ENCODE results near the gene SETSIP. TPM values are rescaled to one million over a fixed set of nuclear protein-coding genes. Genes with fewer than 3 reads are reported as not detected.

SETSIP gene
- total RNA-seq, 2 donors from 2014 or later, result 0.37 TPM; not detected in 1

DNA sequence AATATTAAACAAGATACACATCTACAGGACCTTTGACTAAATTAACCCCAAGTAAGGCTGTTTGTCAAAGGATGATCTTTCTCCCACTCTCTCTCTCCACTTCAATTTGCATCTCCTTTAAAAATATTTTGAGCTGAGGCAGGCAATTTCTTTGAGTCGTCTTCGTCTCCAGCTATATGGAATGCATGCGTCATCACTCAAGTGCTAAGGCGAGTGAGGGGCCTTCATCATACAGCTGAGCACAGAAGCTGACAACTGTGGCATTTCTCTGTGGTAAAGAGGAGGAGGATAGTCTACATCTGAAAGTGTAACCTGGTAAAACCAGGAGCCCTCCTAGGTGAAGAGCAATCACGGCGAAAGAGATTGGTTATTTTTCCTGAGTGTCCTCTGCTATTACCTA is 37.8 kb downstream of the SETSIP start:
- no peak overlapping the region for H3K27ac Mint-ChIP-seq
- no peaks in the 10 kb centered on the region for H3K27me3 Mint-ChIP-seq (ENCODE audit: insufficient read depth)
- H3K9me3 Mint-ChIP-seq, result no peaks in the 10 kb centered on the region
- no peak overlapping the region for H3K4me3 Mint-ChIP-seq
- Histone ChIP-seq H3K27me3 (ENCODE audit: control insufficient read depth, insufficient read depth, low read length, poor library complexity, severe bottlenecking) (no peaks in the 10 kb centered on the region), H3K9me3 (ENCODE audit: control insufficient read depth, low read length) (no peaks in the 10 kb centered on the region), H3K4me3 (ENCODE audit: low read length) (no peak overlapping the region), H3K27ac (ENCODE audit: low read depth, low read length) (no peak overlapping the region), H3K36me3 (ENCODE audit: control insufficient read depth, insufficient read depth, low read length) (no peaks in the 10 kb centered on the region), H3K4me1 (ENCODE audit: control insufficient read depth, insufficient read depth, low read length) (no peaks in the 10 kb centered on the region), H3K9ac (ENCODE audit: extremely low read depth, low read length, poor library complexity, severe bottlenecking) (no peak overlapping the region)
- peaks cover 4% of the 10 kb centered on the region for H3K4me1 Mint-ChIP-seq
- DNase-seq, result peak; percentile 50
- WGBS, 2 experiments (ENCODE audit: insufficient coverage in 1 of 2, insufficient read length in 1 of 2), result 78 to 95% methylated on average over 5 to 6 of the region's 6 CpGs
- TF ChIP-seq, protein P1, sequence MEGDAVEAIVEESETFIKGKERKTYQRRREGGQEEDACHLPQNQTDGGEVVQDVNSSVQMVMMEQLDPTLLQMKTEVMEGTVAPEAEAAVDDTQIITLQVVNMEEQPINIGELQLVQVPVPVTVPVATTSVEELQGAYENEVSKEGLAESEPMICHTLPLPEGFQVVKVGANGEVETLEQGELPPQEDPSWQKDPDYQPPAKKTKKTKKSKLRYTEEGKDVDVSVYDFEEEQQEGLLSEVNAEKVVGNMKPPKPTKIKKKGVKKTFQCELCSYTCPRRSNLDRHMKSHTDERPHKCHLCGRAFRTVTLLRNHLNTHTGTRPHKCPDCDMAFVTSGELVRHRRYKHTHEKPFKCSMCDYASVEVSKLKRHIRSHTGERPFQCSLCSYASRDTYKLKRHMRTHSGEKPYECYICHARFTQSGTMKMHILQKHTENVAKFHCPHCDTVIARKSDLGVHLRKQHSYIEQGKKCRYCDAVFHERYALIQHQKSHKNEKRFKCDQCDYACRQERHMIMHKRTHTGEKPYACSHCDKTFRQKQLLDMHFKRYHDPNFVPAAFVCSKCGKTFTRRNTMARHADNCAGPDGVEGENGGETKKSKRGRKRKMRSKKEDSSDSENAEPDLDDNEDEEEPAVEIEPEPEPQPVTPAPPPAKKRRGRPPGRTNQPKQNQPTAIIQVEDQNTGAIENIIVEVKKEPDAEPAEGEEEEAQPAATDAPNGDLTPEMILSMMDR (conservative IDR thresholded peaks at IDR 0.05), result no peak
- H3K36me3 Mint-ChIP-seq (ENCODE audit: low read depth), result no peaks in the 10 kb centered on the region

DNA sequence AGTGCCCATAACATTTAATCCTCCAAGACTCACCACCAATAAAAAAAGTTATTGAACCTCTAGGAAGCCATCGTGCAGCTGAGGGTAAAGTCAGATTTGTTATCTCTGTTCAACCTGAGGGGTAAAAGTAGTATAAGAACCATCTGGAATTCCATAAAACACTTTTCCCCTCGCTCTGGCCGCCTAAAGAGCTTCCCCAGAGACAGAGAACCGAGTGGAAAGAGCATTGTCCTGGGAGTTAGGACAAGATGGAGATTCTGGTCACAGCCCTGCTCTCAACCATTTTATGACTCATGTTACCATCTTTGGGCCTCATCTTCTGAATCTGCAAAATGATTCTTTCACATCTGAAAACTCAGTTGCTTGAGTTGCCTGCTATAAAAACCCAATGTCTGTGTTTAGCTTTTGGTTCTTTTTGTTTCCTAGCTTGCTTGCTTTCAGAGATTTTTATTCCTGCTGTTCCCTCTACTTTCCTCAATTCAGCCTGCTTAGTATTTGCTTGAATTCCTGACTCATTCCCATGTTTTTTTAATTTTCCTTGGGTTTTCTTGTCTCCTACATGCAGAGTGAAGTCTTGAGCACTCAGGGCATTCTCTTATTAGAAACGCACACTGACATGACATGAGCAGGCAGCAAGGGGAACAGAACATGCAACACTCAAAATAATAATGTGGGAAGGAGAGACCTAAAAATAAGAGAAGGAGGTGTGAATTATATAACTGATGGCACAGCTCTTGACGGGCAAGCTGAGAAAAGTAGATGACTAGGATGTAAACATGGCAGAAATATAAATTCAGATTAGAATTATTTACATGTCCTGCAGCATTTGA is 43.7 kb downstream of the SETSIP start:
- 85 to 87% methylated on average over 4 to 6 of the region's 6 CpGs for WGBS, 2 experiments (ENCODE audit: insufficient coverage in 1 of 2, insufficient read length in 1 of 2)
- H3K4me1 Mint-ChIP-seq, result peaks cover 10% of the 10 kb centered on the region
- H3K4me3 Mint-ChIP-seq, result no peak overlapping the region
- Histone ChIP-seq H3K4me3 (ENCODE audit: low read length) (no peak overlapping the region), H3K4me1 (ENCODE audit: control insufficient read depth, insufficient read depth, low read length) (no peaks in the 10 kb centered on the region), H3K36me3 (ENCODE audit: control insufficient read depth, insufficient read depth, low read length) (no peaks in the 10 kb centered on the region), H3K9ac (ENCODE audit: extremely low read depth, low read length, poor library complexity, severe bottlenecking) (no peak overlapping the region), H3K27ac (ENCODE audit: low read depth, low read length) (no peak overlapping the region), H3K27me3 (ENCODE audit: control insufficient read depth, insufficient read depth, low read length, poor library complexity, severe bottlenecking) (peaks cover 32% of the 10 kb centered on the region), H3K9me3 (ENCODE audit: control insufficient read depth, low read length) (no peaks in the 10 kb centered on the region)
- H3K36me3 Mint-ChIP-seq (ENCODE audit: low read depth), result no peaks in the 10 kb centered on the region
- TF ChIP-seq, protein P1 (conservative IDR thresholded peaks at IDR 0.05), result no peak
- H3K9me3 Mint-ChIP-seq, result peaks cover 9% of the 10 kb centered on the region
- no peak for DNase-seq
- no peak overlapping the region for H3K27ac Mint-ChIP-seq
- H3K27me3 Mint-ChIP-seq (ENCODE audit: insufficient read depth), result peaks cover 26% of the 10 kb centered on the region

DNA sequence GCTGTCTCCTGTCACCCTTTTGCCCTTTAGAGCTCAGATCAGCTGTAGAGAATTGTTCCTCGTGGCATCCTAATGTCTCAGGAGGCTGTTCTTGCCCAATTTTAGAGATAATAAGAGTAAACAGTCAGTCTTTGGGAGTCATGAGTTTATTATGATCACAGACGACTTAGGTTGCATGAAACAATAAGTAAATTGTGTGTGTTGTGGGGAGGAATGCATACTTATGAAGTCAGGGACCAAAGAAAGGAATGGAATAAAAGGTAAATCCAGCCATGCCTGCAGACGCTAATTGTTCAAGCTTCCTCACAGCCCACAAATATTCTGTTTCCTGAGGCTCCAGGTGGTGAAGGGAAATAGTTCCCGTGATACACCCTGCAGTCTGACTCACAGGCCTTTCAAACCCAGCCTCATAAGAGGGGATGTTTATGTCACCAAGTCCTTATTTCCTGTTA is 44.5 kb downstream of the SETSIP start:
- Mint-ChIP-seq H3K36me3 (ENCODE audit: low read depth) (peaks cover under 1% of the 10 kb centered on the region), H3K27me3 (ENCODE audit: insufficient read depth) (peaks cover 27% of the 10 kb centered on the region), H3K27ac (no peak overlapping the region), H3K4me3 (peak overlapping the region; percentile 48), H3K4me1 (peaks cover 10% of the 10 kb centered on the region), H3K9me3 (peaks cover 12% of the 10 kb centered on the region)
- Histone ChIP-seq H3K27me3 (ENCODE audit: control insufficient read depth, insufficient read depth, low read length, poor library complexity, severe bottlenecking) (peaks cover 32% of the 10 kb centered on the region), H3K4me3 (ENCODE audit: low read length) (peak overlapping the region; percentile 76), H3K4me1 (ENCODE audit: control insufficient read depth, insufficient read depth, low read length) (no peaks in the 10 kb centered on the region), H3K36me3 (ENCODE audit: control insufficient read depth, insufficient read depth, low read length) (no peaks in the 10 kb centered on the region), H3K9me3 (ENCODE audit: control insufficient read depth, low read length) (no peaks in the 10 kb centered on the region), H3K27ac (ENCODE audit: low read depth, low read length) (no peak overlapping the region), H3K9ac (ENCODE audit: extremely low read depth, low read length, poor library complexity, severe bottlenecking) (no peak overlapping the region)
- TF ChIP-seq, protein P1 (conservative IDR thresholded peaks at IDR 0.05), result no peak
- no peak for DNase-seq
- 41 to 52% methylated on average over 4 of the region's 4 CpGs for WGBS, 2 experiments (ENCODE audit: insufficient coverage in 1 of 2, insufficient read length in 1 of 2)
